Mononuclear cell (primary cell): ENCODE measurements around the gene RPS6KA4. TPM values are rescaled to one million over a fixed set of nuclear protein-coding genes. Genes with fewer than 3 reads are reported as not detected.

ENCODE experiments used
- total RNA-seq: library from RNA; depleted of rRNA; stranded (reverse); fragments of >200 nt; gene quantifications from one replicate; pipeline ENCODE4 v1.2.3, GENCODE V29; 2012

RPS6KA4 gene
- total RNA-seq, 1 donor, result 23.5 TPM

Other genes starting within 250 kb of the RPS6KA4 start
- 4.0 TPM for gene MACROD1, start 193.0 kb upstream of the RPS6KA4 start, total RNA-seq
- 36.8 TPM for gene STIP1, start 173.0 kb upstream of the RPS6KA4 start, total RNA-seq
- 105 TPM for gene FERMT3, start 152.4 kb upstream of the RPS6KA4 start, total RNA-seq
- 5.2 TPM for gene TRPT1, start 133.0 kb upstream of the RPS6KA4 start, total RNA-seq
- 19.4 TPM for gene NUDT22, start 132.9 kb upstream of the RPS6KA4 start, total RNA-seq
- gene DNAJC4, start 128.6 kb upstream of the RPS6KA4 start, total RNA-seq, result 13.1 TPM
- 9.1 TPM for gene VEGFB, start 124.6 kb upstream of the RPS6KA4 start, total RNA-seq
- 8.1 TPM for gene FKBP2, start 118.1 kb upstream of the RPS6KA4 start, total RNA-seq
- gene PPP1R14B, start 112.2 kb upstream of the RPS6KA4 start, total RNA-seq, result 26.4 TPM
- gene PLCB3, start 107.6 kb upstream of the RPS6KA4 start, total RNA-seq, result 3.7 TPM
- 26.7 TPM for gene BAD, start 74.5 kb upstream of the RPS6KA4 start, total RNA-seq
- gene GPR137, start 73.3 kb upstream of the RPS6KA4 start, total RNA-seq, result 13.9 TPM
- gene KCNK4, start 67.9 kb upstream of the RPS6KA4 start, total RNA-seq, result not detected
- not detected for gene CATSPERZ, start 58.8 kb upstream of the RPS6KA4 start, total RNA-seq
- 8.5 TPM for gene ESRRA, start 53.6 kb upstream of the RPS6KA4 start, total RNA-seq
- 62.1 TPM for gene TRMT112, start 41.6 kb upstream of the RPS6KA4 start, total RNA-seq
- gene PRDX5, start 41.0 kb upstream of the RPS6KA4 start, total RNA-seq, result 42.5 TPM
- gene CCDC88B, start 19.0 kb upstream of the RPS6KA4 start, total RNA-seq, result 42.7 TPM
- not detected for gene SLC22A11, start 196.8 kb downstream of the RPS6KA4 start, total RNA-seq
- gene SLC22A12, start 232.1 kb downstream of the RPS6KA4 start, total RNA-seq, result not detected